Vagina (tissue), 2 donors: ENCODE results near the gene NDUFAF5. TPM values are rescaled to one million over a fixed set of nuclear protein-coding genes. Genes with fewer than 3 reads are reported as not detected.
A peak's percentile ranks its signal among the peaks of the same experiment; 100 is the strongest.

Experiments used
- DNase-seq, 2 donors: peaks; one replicate each; pipeline ENCODE4 v3.0.0-alpha.2; 2017; ENCODE audit errors: extremely low spot score in 2 of 2
- H3K27ac ChIP-seq: fragments of 200-600 bp; sonication (generic); one replicate; pipeline ENCODE4 v1.5.1; 2019
- H3K27me3 ChIP-seq: fragments of 200-600 bp; sonication (generic); one replicate; pipeline ENCODE4 v1.5.1; 2019
- H3K36me3 ChIP-seq, 2 donors: fragments of 200-600 bp; sonication (generic); one replicate each; pipeline ENCODE4 v1.5.1; 2017 to 2019
- H3K4me1 ChIP-seq: fragments of 200-600 bp; sonication (generic); one replicate; pipeline ENCODE4 v1.5.1; 2019
- H3K4me3 ChIP-seq, 2 donors: fragments of 200-600 bp; sonication (generic); 1 replicate in 1 of 2; 2 replicates in 1 of 2; pipeline ENCODE4 v1.5.1; 2016 to 2019
- H3K9me3 ChIP-seq: fragments of 200-600 bp; sonication (generic); one replicate; pipeline ENCODE4 v1.5.1; 2019
- POLR2A ChIP-seq, 2 donors: fragments of 450-650 bp; IDR thresholded peaks; one replicate each; pipeline ENCODE4 v1.6.1; 2017; ENCODE audit warnings: antibody characterized with exemption in 2 of 2, mild to moderate bottlenecking in 2 of 2, moderate library complexity in 2 of 2
- POLR2AphosphoS5 ChIP-seq, 2 donors: sonication (generic); formaldehyde crosslinking; IDR thresholded peaks; one replicate each; pipeline ENCODE4 v1.9.0; 2017; ENCODE audit warnings: antibody characterized with exemption in 2 of 2, mild to moderate bottlenecking in 2 of 2, low read depth in 1 of 2; ENCODE audit not compliant: insufficient read depth in 1 of 2
- intact Hi-C: fragments of 100-400 bp; cut with DNase I; formaldehyde crosslinking; loops from one replicate; pipeline ENCODE4 v1.15.1; 2023
- total RNA-seq: library from RNA; depleted of rRNA; stranded (reverse); fragments of >200 nt; gene quantifications from one replicate; pipeline ENCODE4 v1.2.3, GENCODE V29; 2016
- TF ChIP-seq, protein P1 (sequence below), 3 experiments: fragments of 450-650 bp in 2 of 3; fragments of 200-600 bp in 1 of 3; sonication (generic) in 1 of 3; IDR thresholded peaks; one replicate each; pipeline ENCODE4 v1.5.1; 2017 to 2019; ENCODE audit warnings: antibody characterized with exemption in 3 of 3, mild to moderate bottlenecking in 2 of 3, moderate library complexity in 2 of 3

Gene NDUFAF5
- total RNA-seq, 1 donor from 2014 or later, result 11.3 TPM

DNA sequence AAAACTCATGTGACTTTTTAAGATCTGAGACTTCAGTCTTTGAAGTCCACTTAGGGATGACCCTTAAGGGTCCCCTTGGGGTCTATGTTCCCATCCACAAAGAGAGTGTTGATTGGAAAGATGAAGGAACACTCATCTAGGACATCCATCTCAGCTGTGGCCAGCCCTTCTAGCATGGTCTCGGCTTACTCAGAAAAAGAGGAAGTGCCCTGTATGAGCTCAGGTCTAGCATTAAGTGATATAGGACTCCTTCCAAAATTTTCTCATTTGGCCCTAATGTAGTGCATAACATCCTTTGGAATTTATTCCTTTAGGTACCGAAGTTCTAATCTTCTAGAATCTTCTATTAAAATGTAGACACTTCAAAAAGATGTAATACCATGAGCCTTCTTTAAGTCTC lies 77.4 kb downstream of the NDUFAF5 start:
- H3K4me3 ChIP-seq, result no peak overlapping the region
- TF ChIP-seq, protein P1, sequence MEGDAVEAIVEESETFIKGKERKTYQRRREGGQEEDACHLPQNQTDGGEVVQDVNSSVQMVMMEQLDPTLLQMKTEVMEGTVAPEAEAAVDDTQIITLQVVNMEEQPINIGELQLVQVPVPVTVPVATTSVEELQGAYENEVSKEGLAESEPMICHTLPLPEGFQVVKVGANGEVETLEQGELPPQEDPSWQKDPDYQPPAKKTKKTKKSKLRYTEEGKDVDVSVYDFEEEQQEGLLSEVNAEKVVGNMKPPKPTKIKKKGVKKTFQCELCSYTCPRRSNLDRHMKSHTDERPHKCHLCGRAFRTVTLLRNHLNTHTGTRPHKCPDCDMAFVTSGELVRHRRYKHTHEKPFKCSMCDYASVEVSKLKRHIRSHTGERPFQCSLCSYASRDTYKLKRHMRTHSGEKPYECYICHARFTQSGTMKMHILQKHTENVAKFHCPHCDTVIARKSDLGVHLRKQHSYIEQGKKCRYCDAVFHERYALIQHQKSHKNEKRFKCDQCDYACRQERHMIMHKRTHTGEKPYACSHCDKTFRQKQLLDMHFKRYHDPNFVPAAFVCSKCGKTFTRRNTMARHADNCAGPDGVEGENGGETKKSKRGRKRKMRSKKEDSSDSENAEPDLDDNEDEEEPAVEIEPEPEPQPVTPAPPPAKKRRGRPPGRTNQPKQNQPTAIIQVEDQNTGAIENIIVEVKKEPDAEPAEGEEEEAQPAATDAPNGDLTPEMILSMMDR (IDR thresholded peaks at IDR 0.05), result no peak
- TF ChIP-seq POLR2A (IDR thresholded peaks at IDR 0.05) (no peak), POLR2AphosphoS5 (IDR thresholded peaks at IDR 0.05; ENCODE audit: insufficient read depth in 1 of 2, low read depth in 1 of 2) (no peak)
- no peaks in the 10 kb centered on the region for H3K27me3 ChIP-seq
- DNase-seq, result no peak
- no peak overlapping the region for H3K27ac ChIP-seq
- H3K9me3 ChIP-seq, result no peaks in the 10 kb centered on the region
- no peaks in the 10 kb centered on the region for H3K36me3 ChIP-seq
- intact Hi-C loops, result no loop called here
- H3K4me1 ChIP-seq, result peaks cover 33% of the 10 kb centered on the region

DNA sequence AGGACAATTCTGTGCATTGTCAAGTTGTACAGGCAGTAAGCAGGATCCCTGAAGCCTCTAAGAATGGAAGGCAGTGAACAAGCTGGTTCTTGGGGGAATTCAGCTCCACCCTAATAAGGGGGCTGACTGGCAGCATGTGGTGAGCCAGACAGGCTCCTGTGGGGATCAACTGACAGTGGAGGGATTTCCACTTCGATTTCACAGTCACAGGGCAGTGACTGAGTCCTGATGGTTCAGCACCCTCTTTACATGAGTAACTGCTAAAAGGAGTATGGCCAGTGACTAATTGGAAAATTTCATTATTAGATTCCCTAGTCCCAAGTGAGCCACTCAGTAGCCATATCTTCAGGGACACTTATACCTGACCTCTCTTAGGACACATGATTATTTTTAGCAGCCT lies 78.4 kb downstream of the NDUFAF5 start:
- H3K27ac ChIP-seq, result no peak overlapping the region
- no peak for DNase-seq
- H3K4me3 ChIP-seq, result no peak overlapping the region
- TF ChIP-seq POLR2AphosphoS5 (IDR thresholded peaks at IDR 0.05; ENCODE audit: insufficient read depth in 1 of 2, low read depth in 1 of 2), result no peak
- peaks cover 26% of the 10 kb centered on the region for H3K4me1 ChIP-seq
- no peaks in the 10 kb centered on the region for H3K27me3 ChIP-seq
- H3K36me3 ChIP-seq, result no peaks in the 10 kb centered on the region
- intact Hi-C loops, result no loop called here
- H3K9me3 ChIP-seq, result no peaks in the 10 kb centered on the region

DNA sequence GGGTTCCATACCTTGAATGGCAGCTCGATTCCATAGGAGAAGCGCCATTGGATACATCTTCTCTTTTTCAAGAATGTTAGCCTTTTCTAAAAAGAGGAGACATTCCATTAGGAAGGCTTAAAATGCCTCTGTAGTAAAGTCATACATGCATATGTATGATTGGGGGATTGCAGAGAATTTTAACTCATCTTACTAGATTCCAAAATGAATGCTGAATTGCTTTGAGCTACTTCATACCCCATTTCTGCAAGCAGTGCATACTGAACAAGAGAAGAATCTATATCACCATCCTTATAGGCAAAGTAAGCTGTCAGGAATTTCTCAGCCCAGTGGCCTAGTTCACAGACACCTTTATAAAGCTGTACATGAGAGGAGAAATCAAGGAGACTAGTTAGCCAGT lies 80.3 kb downstream of the NDUFAF5 start:
- Histone ChIP-seq H3K4me1 (peaks cover 34% of the 10 kb centered on the region), H3K27ac (peak overlapping the region; percentile 66), H3K36me3 (no peaks in the 10 kb centered on the region), H3K4me3 (no peak overlapping the region), H3K27me3 (no peaks in the 10 kb centered on the region), H3K9me3 (no peaks in the 10 kb centered on the region)
- no peak for DNase-seq
- TF ChIP-seq POLR2AphosphoS5 (IDR thresholded peaks at IDR 0.05; ENCODE audit: insufficient read depth in 1 of 2, low read depth in 1 of 2) (no peak), POLR2A (IDR thresholded peaks at IDR 0.05) (no peak)
- TF ChIP-seq, protein P1 (IDR thresholded peaks at IDR 0.05), result no peak
- intact Hi-C loops, result no loop called here

DNA sequence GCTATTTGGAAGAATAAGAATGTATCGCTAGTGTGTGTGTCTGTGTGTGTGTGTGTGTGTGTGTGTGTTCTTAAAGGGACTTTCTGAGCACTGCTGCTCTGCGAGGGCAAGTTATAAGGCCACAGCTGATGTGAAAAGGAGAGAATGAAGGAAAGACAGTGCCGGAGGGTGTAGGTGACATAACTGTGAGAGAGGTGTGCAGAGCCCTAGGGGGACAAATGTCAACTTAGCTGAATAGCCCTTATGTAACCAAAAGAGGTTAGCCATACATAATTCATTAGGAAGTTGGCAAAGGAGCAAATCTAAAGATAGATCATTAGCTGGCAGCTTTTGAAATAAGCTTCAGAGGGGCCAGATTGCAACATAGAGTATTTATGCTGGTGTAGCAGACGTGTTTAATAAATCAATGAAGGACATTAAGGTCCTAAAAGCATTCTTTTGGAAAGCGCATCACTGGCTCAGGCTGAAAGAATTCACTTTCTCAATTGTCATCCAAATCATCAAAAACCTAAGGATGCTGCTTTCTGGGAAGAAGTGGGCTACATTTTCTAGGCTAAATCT lies 81.0 kb downstream of the NDUFAF5 start:
- Histone ChIP-seq H3K9me3 (no peaks in the 10 kb centered on the region), H3K4me3 (no peak overlapping the region), H3K36me3 (no peaks in the 10 kb centered on the region), H3K27me3 (no peaks in the 10 kb centered on the region), H3K4me1 (peaks cover 38% of the 10 kb centered on the region), H3K27ac (peak overlapping the region; percentile 66)
- TF ChIP-seq POLR2A (IDR thresholded peaks at IDR 0.05) (no peak), POLR2AphosphoS5 (IDR thresholded peaks at IDR 0.05; ENCODE audit: insufficient read depth in 1 of 2, low read depth in 1 of 2) (peak; percentile 17 to 64)
- intact Hi-C loops, result no loop called here
- DNase-seq, result no peak

DNA sequence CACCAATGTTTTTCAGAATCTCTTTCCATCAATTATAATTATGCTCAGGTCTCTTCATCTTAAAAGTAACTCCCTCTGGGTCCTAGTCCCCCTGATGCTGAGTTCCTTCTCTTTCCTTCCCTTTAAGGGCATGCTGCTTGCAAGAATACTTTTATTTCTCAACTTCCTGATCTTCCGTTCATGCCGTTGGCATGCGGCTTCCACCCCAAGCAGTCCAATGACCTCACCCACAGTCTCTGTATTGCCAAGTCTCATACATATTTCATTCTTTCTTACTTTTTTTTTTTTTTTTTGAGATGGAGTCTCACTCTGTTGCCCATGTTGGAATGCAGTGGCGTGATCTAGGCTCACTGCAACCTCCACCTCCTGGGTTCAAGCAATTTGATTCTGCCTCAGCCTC lies 83.5 kb downstream of the NDUFAF5 start:
- no peak for DNase-seq
- H3K36me3 ChIP-seq, result no peaks in the 10 kb centered on the region
- H3K4me1 ChIP-seq, result peaks cover 38% of the 10 kb centered on the region
- intact Hi-C loops, result no loop called here
- H3K27ac ChIP-seq, result peak overlapping the region; percentile 66
- H3K4me3 ChIP-seq, result no peak overlapping the region
- H3K27me3 ChIP-seq, result no peaks in the 10 kb centered on the region
- H3K9me3 ChIP-seq, result no peaks in the 10 kb centered on the region
- TF ChIP-seq, protein P1 (IDR thresholded peaks at IDR 0.05), result no peak
- no peak for TF ChIP-seq POLR2A (IDR thresholded peaks at IDR 0.05)

DNA sequence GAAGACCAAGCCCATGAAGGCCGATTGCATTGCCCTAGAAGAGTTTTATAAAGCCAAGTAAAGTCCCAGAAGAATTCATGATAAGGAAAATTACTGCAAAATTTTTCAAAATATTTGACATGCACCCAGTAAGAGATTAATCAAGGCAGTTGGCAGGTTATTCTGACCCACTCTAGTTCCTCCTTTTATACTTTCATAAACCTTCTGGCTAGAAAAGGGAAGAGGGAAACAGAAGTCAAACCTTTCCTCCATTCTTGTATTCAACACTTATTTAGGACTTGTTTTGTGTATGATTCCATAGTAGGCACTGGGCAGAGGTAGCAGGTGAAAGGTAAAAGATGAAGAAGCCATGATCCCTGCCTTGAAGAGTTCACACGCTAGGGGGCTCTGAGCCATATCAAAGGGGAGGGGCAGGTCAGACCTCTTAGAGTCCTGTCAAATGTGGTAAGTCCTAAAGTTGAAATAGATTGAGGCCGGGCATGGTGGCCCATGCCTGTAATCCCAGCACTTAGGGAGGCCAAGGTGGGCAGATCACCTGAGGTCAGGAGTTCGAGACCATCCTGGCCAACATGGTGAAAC lies 85.4 kb downstream of the NDUFAF5 start:
- Histone ChIP-seq H3K4me3 (no peak overlapping the region), H3K27me3 (no peaks in the 10 kb centered on the region), H3K4me1 (peaks cover 33% of the 10 kb centered on the region), H3K9me3 (no peaks in the 10 kb centered on the region), H3K27ac (no peak overlapping the region), H3K36me3 (no peaks in the 10 kb centered on the region)
- TF ChIP-seq POLR2AphosphoS5 (IDR thresholded peaks at IDR 0.05; ENCODE audit: insufficient read depth in 1 of 2, low read depth in 1 of 2), result no peak
- no peak for TF ChIP-seq POLR2A (IDR thresholded peaks at IDR 0.05)
- TF ChIP-seq, protein P1 (IDR thresholded peaks at IDR 0.05), result no peak
- intact Hi-C loops, result no loop called here
- no peak for DNase-seq
